Keratinocyte (primary cell): ENCODE results near the gene CLCN4. TPM values are rescaled to one million over a fixed set of nuclear protein-coding genes. Genes with fewer than 3 reads are reported as not detected.

Experiments used
- DNase-seq: peaks from one replicate; pipeline ENCODE4 v3.0.0-alpha.2; 2011; ENCODE audit warnings: low read depth, missing footprints, low spot score
- FAIRE-seq: peaks from 2 replicates; lab custom pipeline; 2011; peaks lifted over from hg19 to GRCh38; lab: Jason Lieb, UNC
- H2AFZ ChIP-seq: 2 replicates; pipeline ENCODE4 v1.6.0; 2012; ENCODE audit warnings: low read length, control low read depth, inconsistent platforms; ENCODE audit not compliant: control insufficient read depth
- H3K27ac ChIP-seq: 2 replicates; pipeline ENCODE4 v1.5.1; 2011; ENCODE audit warnings: low read length; ENCODE audit not compliant: control insufficient read depth, insufficient read depth
- H3K27me3 ChIP-seq: 3 replicates; pipeline ENCODE4 v1.6.0; 2011; ENCODE audit warnings: low read length; ENCODE audit not compliant: control insufficient read depth, insufficient read depth; ENCODE audit errors: extremely low read depth
- H3K36me3 ChIP-seq, 2 experiments: 2 replicates in 1 of 2; 3 replicates in 1 of 2; pipeline ENCODE4 v1.5.1; 2011; ENCODE audit warnings: low read length in 2 of 2, mild to moderate bottlenecking in 1 of 2; ENCODE audit not compliant: control insufficient read depth in 2 of 2, insufficient read depth in 2 of 2; ENCODE audit errors: extremely low read depth in 1 of 2
- H3K4me1 ChIP-seq: 3 replicates; pipeline ENCODE4 v1.5.1; 2011; ENCODE audit warnings: low read length; ENCODE audit not compliant: control insufficient read depth, insufficient read depth; ENCODE audit errors: extremely low read depth
- H3K4me2 ChIP-seq: 3 replicates; pipeline ENCODE4 v1.6.0; 2011; ENCODE audit warnings: low read depth, low read length; ENCODE audit not compliant: control insufficient read depth, insufficient read depth; ENCODE audit errors: extremely low read depth
- H3K4me3 ChIP-seq, 3 experiments: fragments of 200-600 bp in 1 of 3; sonication (generic) in 1 of 3; 2 replicates in 2 of 3; 3 replicates in 1 of 3; pipeline ENCODE4 v1.5.1; 2011 to 2016; ENCODE audit warnings: low read length in 3 of 3, mild to moderate bottlenecking in 3 of 3, control low read depth in 2 of 3, inconsistent platforms in 1 of 3, low read depth in 1 of 3, mixed read lengths in 1 of 3, mixed run types in 1 of 3, moderate library complexity in 1 of 3; ENCODE audit not compliant: control insufficient read depth in 2 of 3, insufficient read depth in 2 of 3; ENCODE audit errors: extremely low read depth in 1 of 3
- H3K79me2 ChIP-seq: 2 replicates; pipeline ENCODE4 v1.6.0; 2012; ENCODE audit warnings: low read length; ENCODE audit not compliant: control insufficient read depth, insufficient read depth
- H3K9ac ChIP-seq: 3 replicates; pipeline ENCODE4 v1.6.0; 2011; ENCODE audit warnings: low read length; ENCODE audit not compliant: control insufficient read depth, insufficient read depth; ENCODE audit errors: extremely low read depth
- H3K9me1 ChIP-seq: 3 replicates; pipeline ENCODE4 v1.6.0; 2011; ENCODE audit warnings: low read length; ENCODE audit not compliant: control insufficient read depth, insufficient read depth; ENCODE audit errors: extremely low read depth
- H3K9me3 ChIP-seq: 2 replicates; pipeline ENCODE4 v1.5.1; 2012; ENCODE audit warnings: low read depth, low read length; ENCODE audit not compliant: control insufficient read depth
- H4K20me1 ChIP-seq: 3 replicates; pipeline ENCODE4 v1.6.0; 2011; ENCODE audit warnings: low read length; ENCODE audit not compliant: control insufficient read depth, insufficient read depth; ENCODE audit errors: extremely low read depth
- EZH2 ChIP-seq: IDR thresholded peaks from one replicate; pipeline ENCODE4 v1.6.1; 2012; ENCODE audit warnings: inconsistent platforms, mild to moderate bottlenecking, low read length, moderate library complexity
- dilution Hi-C: fragments of 300-500 bp; cut with MboI; formaldehyde crosslinking; loops from one replicate; pipeline ENCODE4 v1.7.0; 2020; ENCODE audit warnings: low sequenced_read_pairs; ENCODE audit not compliant: extremely low pct_ligation_motif_present
- polyA plus RNA-seq, 5 experiments: library from polyadenylated mRNA; depleted of rRNA in 3 of 5; stranded (reverse) in 3 of 5; stranded (forward) in 1 of 5; unstranded in 1 of 5; fragments of >200 nt; gene quantifications; 1 replicate in 1 of 5; 2 replicates in 3 of 5; 3 replicates in 1 of 5; pipeline versions ENCODE4 v1.2.1 to v1.2.3, GENCODE V29; 2011 to 2012; ENCODE audit warnings: missing spikeins in 2 of 5, low read depth in 1 of 5, low replicate concordance in 1 of 5
- TF ChIP-seq, protein P1 (sequence below), 3 experiments: IDR thresholded peaks in 1 of 3; conservative IDR thresholded peaks in 1 of 3; optimal IDR thresholded peaks in 1 of 3; 2 replicates in 2 of 3; 3 replicates in 1 of 3; pipeline versions ENCODE3 to v1.5.1; 2011; ENCODE audit warnings: low read length in 3 of 3, mild to moderate bottlenecking in 3 of 3, moderate library complexity in 2 of 3, control low read depth in 1 of 3, inconsistent platforms in 1 of 3; ENCODE audit not compliant: insufficient read depth in 2 of 3; ENCODE audit errors: extremely low read depth in 1 of 3

The CLCN4 gene
- polyA plus RNA-seq, 1 donor (not counting 4 experiments of a cell fraction or from before 2014, with no cell fraction given) = 0.24 TPM

DNA sequence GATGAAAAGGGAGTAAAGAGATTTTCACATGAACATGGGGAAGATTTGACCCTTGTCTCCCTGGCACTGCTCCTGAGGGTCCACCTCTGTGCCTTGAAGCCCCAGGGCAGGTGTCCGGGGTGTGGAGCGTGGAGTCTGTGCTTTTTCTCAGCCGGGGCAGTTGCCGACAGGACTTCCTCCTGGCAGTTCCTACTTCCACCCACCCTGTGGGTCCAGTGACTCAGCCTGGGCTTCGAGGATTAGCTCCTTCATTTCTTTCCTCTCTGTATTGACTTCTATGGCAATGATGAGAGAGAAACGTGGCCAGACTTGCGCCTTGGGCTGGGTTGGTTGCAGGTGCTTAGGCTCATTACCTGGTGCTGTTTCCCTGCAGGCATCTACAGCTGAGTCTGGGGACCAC lies 35.9 kb upstream of the CLCN4 start:
- Histone ChIP-seq H2AFZ (no peak overlapping the region), H3K9me3 (peaks cover 21% of the 10 kb centered on the region), H4K20me1 (no peaks in the 10 kb centered on the region), H3K9ac (no peak overlapping the region), H3K27me3 (no peaks in the 10 kb centered on the region), H3K4me1 (no peaks in the 10 kb centered on the region), H3K27ac (no peak overlapping the region), H3K36me3 (peaks cover 0 to 3% of the 10 kb centered on the region in 2 experiments), H3K9me1 (no peaks in the 10 kb centered on the region), H3K4me2 (no peak overlapping the region), H3K4me3 (no peak overlapping the region), H3K79me2 (no peaks in the 10 kb centered on the region)
- TF ChIP-seq, protein P1, sequence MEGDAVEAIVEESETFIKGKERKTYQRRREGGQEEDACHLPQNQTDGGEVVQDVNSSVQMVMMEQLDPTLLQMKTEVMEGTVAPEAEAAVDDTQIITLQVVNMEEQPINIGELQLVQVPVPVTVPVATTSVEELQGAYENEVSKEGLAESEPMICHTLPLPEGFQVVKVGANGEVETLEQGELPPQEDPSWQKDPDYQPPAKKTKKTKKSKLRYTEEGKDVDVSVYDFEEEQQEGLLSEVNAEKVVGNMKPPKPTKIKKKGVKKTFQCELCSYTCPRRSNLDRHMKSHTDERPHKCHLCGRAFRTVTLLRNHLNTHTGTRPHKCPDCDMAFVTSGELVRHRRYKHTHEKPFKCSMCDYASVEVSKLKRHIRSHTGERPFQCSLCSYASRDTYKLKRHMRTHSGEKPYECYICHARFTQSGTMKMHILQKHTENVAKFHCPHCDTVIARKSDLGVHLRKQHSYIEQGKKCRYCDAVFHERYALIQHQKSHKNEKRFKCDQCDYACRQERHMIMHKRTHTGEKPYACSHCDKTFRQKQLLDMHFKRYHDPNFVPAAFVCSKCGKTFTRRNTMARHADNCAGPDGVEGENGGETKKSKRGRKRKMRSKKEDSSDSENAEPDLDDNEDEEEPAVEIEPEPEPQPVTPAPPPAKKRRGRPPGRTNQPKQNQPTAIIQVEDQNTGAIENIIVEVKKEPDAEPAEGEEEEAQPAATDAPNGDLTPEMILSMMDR (optimal IDR thresholded peaks at IDR 0.05 in 1 of 3, IDR thresholded peaks at IDR 0.05 in 1 of 3, conservative IDR thresholded peaks at IDR 0.05 in 1 of 3; ENCODE audit: extremely low read depth in 1 of 3, insufficient read depth in 2 of 3, low read length in 3 of 3) = no peak
- no peak for TF ChIP-seq EZH2
- FAIRE-seq (no peak), DNase-seq (no peak)
- dilution Hi-C loops = no loop called here

DNA sequence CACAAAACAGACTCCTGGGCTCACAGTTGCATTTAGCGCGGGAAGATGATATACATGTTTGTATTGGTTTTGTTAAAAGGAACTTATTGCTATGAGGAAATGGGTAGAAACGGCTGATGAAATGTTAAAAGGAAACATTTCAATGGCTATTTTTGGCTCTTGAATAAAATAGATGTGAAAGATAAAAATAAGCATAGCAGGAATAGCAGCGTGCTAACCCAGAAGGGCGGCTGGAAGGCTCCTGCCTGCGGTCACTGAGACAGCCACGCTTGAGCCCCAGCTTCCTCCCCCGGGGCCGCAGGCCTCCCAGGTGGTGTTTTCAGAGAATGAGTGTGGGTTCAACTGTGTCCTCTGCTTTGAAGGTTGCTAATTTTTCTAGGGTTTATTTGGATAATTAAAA lies 35.0 kb upstream of the CLCN4 start:
- no peak overlapping the region for H3K27ac ChIP-seq
- no peaks in the 10 kb centered on the region for H3K27me3 ChIP-seq
- H3K79me2 ChIP-seq = no peaks in the 10 kb centered on the region
- no peaks in the 10 kb centered on the region for H3K9me1 ChIP-seq
- peaks cover 21% of the 10 kb centered on the region for H3K9me3 ChIP-seq
- no peak overlapping the region for H3K4me3 ChIP-seq
- no peaks in the 10 kb centered on the region for H3K4me1 ChIP-seq
- FAIRE-seq (no peak), DNase-seq (no peak)
- H3K4me2 ChIP-seq = no peak overlapping the region
- H3K36me3 ChIP-seq = peaks cover 0 to 3% of the 10 kb centered on the region in 2 experiments
- TF ChIP-seq EZH2 = no peak
- TF ChIP-seq, protein P1 (optimal IDR thresholded peaks at IDR 0.05 in 1 of 3, IDR thresholded peaks at IDR 0.05 in 1 of 3, conservative IDR thresholded peaks at IDR 0.05 in 1 of 3; ENCODE audit: extremely low read depth in 1 of 3, insufficient read depth in 2 of 3, low read length in 3 of 3) = no peak
- H4K20me1 ChIP-seq = no peaks in the 10 kb centered on the region
- dilution Hi-C loops = no loop called here
- no peak overlapping the region for H3K9ac ChIP-seq
- H2AFZ ChIP-seq = no peak overlapping the region
